Astrocyte of the cerebellum (primary cell): ENCODE measurements around the gene ACOX3.
"Not testable (repeated sequence)": the region's sequence is repeated elsewhere in the genome, so short reads cannot be mapped to it uniquely, and the experiment has no call there.

Experiments used
- DNase-seq: peaks from one replicate; pipeline ENCODE4 v3.0.0-alpha.2; 2011; ENCODE audit warnings: low read depth
- H3K4me3 ChIP-seq: 2 replicates; pipeline ENCODE4 v1.5.1; 2011; ENCODE audit warnings: mild to moderate bottlenecking, low read depth, low read length, moderate library complexity
- CTCF ChIP-seq: IDR thresholded peaks from 2 replicates; pipeline ENCODE4 v1.5.1; 2012; ENCODE audit warnings: low read length, low read depth, moderate library complexity, mild to moderate bottlenecking; ENCODE audit errors: missing control alignments
- in situ Hi-C: cut with HindIII; loops from 2 replicates; pipeline ENCODE4 v1.10.0; 2017; ENCODE audit warnings: low sequenced_read_pairs

ACOX3 gene

GRCh38 chr4:8427262-8427661, 13.3 kb downstream of the ACOX3 start:
- TF ChIP-seq CTCF: no peak
- peak overlapping the region; percentile 75 for H3K4me3 ChIP-seq
- in situ Hi-C loops: no loop called here
- no peak for DNase-seq

GRCh38 chr4:8422786-8423185, 17.7 kb downstream of the ACOX3 start:
- in situ Hi-C loops: no loop called here
- TF ChIP-seq CTCF: no peak
- no peak for DNase-seq
- H3K4me3 ChIP-seq: no peak overlapping the region

GRCh38 chr4:8422327-8422726, 18.2 kb downstream of the ACOX3 start:
- no peak for TF ChIP-seq CTCF
- in situ Hi-C loops: no loop called here
- no peak for DNase-seq
- H3K4me3 ChIP-seq: no peak overlapping the region

- DNase-seq, H3K4me3 ChIP-seq, in situ Hi-C loops: not testable (repeated sequence)
These were observed 20.4 kb downstream of the ACOX3 start for GRCh38 chr4:8420151-8420550.

- in situ Hi-C loops: no loop called here
- no peak for TF ChIP-seq CTCF
- H3K4me3 ChIP-seq: no peak overlapping the region
- no peak for DNase-seq
These were observed 21.1 kb downstream of the ACOX3 start for GRCh38 chr4:8419222-8420041.

- no peak for DNase-seq
- in situ Hi-C loops: no loop called here
- no peak overlapping the region for H3K4me3 ChIP-seq
- no peak for TF ChIP-seq CTCF
These were observed 23.4 kb downstream of the ACOX3 start for GRCh38 chr4:8417071-8417614.

GRCh38 chr4:8414377-8414776, 26.1 kb downstream of the ACOX3 start:
- DNase-seq: no peak
- H3K4me3 ChIP-seq: no peak overlapping the region
- in situ Hi-C loops: no loop called here
- TF ChIP-seq CTCF: no peak
